PC-9 (cell line): ENCODE results near the gene CYTH3.

ENCODE experiments used
- CTCF ChIP-seq: fragments of 200-600 bp; sonication (generic); conservative IDR thresholded peaks from 2 replicates; pipeline ENCODE4 v1.6.1; 2017; ENCODE audit warnings: mixed run types, antibody characterized with exemption, mild to moderate bottlenecking, moderate library complexity
- EZH2 ChIP-seq: fragments of 200-600 bp; sonication (generic); IDR thresholded peaks from 2 replicates; pipeline ENCODE4 v1.8.0; 2017; ENCODE audit warnings: antibody characterized with exemption, low read depth

GRCh38 chr7:6202117-6202516 is 70.3 kb downstream of the CYTH3 start:
- no peak for TF ChIP-seq EZH2
- TF ChIP-seq CTCF, result no peak
